LNCAP (cell line): ENCODE results near the gene SLC17A9.

Source experiments
- TF ChIP-seq, protein P1 (sequence below): fragments of 450-650 bp; IDR thresholded peaks from 2 replicates; pipeline ENCODE4 v1.5.1; 2017; ENCODE audit warnings: mild to moderate bottlenecking

SLC17A9 gene

DNA sequence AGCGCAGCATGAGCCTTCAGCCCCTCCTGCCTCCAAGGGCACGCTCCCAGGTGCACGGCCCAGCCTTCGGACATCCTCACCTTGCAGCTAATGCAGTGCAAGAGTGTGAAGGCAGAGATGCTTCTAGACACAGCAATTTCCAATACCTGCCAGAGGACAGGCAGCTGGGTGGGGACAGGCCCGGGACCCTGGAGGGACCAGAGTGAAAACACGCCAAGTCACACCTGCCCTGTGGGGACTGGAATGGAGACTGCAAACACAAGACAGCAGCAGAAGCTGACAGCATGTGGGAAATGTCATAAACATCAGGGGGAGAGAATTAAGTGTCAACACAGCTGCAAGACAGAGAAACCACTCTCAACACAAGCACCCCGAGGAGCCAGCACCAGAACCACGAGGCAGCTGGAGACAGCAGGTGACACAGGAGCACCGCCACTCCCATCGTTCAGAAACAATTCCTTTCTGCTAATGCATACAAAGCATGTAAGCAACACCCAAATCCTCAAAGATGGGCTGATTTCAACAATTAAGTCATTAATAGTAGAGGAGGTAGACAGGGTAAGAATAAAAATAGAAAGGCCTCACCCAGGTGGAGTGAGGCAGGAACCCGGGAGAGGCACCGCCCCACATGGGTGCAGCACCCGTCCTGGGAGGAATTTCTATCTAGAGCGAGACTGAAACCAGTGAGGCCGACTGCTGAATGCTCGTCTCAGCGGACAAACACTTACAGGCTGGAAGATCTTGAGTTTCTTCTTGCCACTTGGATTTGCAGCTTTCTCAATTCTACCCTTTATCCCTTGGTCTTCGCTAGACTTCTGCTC lies 43.3 kb upstream of the SLC17A9 start:
- TF ChIP-seq, protein P1, sequence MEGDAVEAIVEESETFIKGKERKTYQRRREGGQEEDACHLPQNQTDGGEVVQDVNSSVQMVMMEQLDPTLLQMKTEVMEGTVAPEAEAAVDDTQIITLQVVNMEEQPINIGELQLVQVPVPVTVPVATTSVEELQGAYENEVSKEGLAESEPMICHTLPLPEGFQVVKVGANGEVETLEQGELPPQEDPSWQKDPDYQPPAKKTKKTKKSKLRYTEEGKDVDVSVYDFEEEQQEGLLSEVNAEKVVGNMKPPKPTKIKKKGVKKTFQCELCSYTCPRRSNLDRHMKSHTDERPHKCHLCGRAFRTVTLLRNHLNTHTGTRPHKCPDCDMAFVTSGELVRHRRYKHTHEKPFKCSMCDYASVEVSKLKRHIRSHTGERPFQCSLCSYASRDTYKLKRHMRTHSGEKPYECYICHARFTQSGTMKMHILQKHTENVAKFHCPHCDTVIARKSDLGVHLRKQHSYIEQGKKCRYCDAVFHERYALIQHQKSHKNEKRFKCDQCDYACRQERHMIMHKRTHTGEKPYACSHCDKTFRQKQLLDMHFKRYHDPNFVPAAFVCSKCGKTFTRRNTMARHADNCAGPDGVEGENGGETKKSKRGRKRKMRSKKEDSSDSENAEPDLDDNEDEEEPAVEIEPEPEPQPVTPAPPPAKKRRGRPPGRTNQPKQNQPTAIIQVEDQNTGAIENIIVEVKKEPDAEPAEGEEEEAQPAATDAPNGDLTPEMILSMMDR = no peak

GRCh38 chr20:62910217-62910766 lies 42.2 kb upstream of the SLC17A9 start:
- TF ChIP-seq, protein P1 = no peak

DNA sequence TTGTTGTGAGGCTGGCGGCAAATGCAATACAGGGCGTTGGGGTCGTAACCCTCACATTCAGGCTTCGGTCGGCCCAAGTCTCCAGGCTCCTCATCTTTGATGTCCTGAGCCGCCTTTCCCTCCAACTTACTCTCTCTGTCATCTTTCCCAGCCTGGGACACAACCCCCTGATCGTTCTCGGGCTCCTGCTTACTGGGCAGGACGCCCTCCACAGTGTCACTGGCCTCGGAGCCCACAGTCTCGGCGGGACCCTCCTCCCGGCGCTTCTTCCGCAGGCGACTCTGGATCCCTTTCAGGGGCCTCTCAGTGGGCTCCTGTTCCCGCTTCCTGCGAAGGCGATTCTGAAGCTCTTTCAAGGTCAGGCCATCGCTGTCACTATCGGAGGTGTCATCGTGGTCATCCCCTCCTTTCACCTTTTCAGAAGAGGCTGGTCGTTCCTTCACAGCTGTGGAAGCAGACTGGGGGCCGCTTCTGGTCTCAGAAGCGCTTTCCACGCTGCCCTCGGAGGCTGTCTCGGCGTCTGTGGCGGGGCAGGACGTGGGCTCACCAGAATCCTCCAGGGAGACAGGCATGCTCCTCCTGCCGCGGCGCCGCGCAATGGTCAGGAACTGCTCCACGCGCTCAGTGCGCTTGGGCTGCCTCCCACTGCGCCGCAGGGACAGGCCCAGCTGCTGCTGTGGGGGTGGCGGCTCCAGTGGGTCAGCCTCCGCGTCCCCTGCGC lies 41.6 kb upstream of the SLC17A9 start:
- TF ChIP-seq, protein P1 = no peak

DNA sequence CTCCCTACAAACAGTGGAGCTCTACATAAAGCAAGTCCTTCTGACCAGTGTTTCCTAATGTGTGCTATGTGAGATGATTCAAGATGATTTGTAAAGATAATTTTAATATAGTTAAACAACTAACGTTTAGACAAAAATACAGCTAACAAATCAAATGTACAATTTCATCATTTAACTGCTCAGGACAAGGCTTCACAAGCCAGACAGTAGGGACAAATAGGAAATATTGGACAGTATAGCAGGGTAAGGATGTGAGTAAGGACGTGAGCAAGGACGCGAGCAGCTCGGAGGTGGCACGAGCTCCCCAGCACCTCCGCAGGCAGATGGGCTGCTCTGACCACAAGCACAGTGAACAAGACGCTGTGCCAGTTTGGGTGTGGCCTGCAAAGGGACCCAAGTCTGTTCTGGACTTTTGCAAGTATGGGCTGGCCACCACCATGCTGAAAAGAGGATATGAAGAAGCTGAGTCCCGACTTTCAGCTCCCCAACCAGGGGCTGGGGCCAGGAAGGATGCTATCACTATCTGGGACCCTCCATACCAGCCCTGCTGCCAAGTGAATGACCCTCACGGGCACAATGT lies 40.7 kb upstream of the SLC17A9 start:
- TF ChIP-seq, protein P1 = no peak

GRCh38 chr20:62913043-62913630 lies 39.4 kb upstream of the SLC17A9 start:
- TF ChIP-seq, protein P1 = no peak

DNA sequence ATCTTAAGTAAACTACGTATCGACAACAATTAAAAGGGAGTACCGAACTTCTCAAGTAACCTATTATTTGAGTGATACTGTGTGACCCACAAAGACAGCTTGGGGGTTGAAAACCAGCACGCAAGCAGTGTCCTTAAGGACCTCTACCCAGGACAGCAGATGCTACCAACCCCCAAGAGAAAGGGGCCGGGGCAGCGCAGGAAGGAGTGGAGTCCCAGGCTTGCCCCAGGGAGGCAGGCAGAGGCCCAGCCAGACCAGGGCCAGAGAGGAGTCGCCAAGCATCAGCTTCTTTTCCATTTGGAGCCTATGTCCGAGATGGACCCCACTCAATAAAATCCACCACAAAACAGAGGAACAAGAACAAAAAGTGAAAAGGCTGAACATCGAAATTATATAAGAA lies 38.1 kb upstream of the SLC17A9 start:
- TF ChIP-seq, protein P1 = no peak

- TF ChIP-seq, protein P1 = no peak
Observed at GRCh38 chr20:62914970-62915457, 37.5 kb upstream of the SLC17A9 start.
